Measurements from ENCODE around the gene TMEM247. TPM values are rescaled to one million over a fixed set of nuclear protein-coding genes. Genes with fewer than 3 reads are reported as not detected.

TMEM247 gene
- total RNA-seq, 1 experiment from 2014 or later: not detected

GRCh38 chr2:46447649-46448048 is 31.7 kb upstream of the TMEM247 start:
- intact Hi-C loops (cut with micrococcal nuclease): no loop called here
- ATAC-seq (no peak), DNase-seq (no peak)
- no peak overlapping the region for H2AFZ ChIP-seq (ENCODE audit: low read length)
- no peak overlapping the region for H3K4me2 ChIP-seq (ENCODE audit: low read length)
- no peaks in the 10 kb centered on the region for H3K4me1 ChIP-seq (ENCODE audit: insufficient read depth, low read length)
- ChIA-PET CTCF (no interaction called here), POLR2A (ENCODE audit: unreplicated experiment) (no interaction called here)
- no TSS peak for BruUV-seq (replicated peaks)
- H3K9me3 ChIP-seq (ENCODE audit: low read length): no peaks in the 10 kb centered on the region
- H4K20me1 ChIP-seq (ENCODE audit: low read length): no peaks in the 10 kb centered on the region
- no peaks in the 10 kb centered on the region for H3K36me3 ChIP-seq (ENCODE audit: low read depth, low read length)
- no peak overlapping the region for H3K4me3 ChIP-seq (ENCODE audit: low read length)
- no peaks in the 10 kb centered on the region for H3K9me2 ChIP-seq (replicated peaks; ENCODE audit: low read length)
- H3K79me2 ChIP-seq (ENCODE audit: low read length): no peaks in the 10 kb centered on the region
- TF ChIP-seq CTCF (conservative IDR thresholded peaks at IDR 0.05; ENCODE audit: low read depth, low read length) (no peak), EZH2phosphoT487 (IDR thresholded peaks at IDR 0.05; ENCODE audit: borderline replicate concordance, low read length) (no peak), EZH2 (IDR thresholded peaks at IDR 0.05; ENCODE audit: low read length, unreplicated experiment) (no peak)
- no peaks in the 10 kb centered on the region for H3F3A ChIP-seq (ENCODE audit: low read length, unreplicated experiment)
- no peak overlapping the region for H3K9ac ChIP-seq (ENCODE audit: low read length)
- H3K27me3 ChIP-seq (ENCODE audit: low read length): no peaks in the 10 kb centered on the region
- no peak overlapping the region for H3K27ac ChIP-seq (ENCODE audit: low read length)

GRCh38 chr2:46448111-46448510 is 31.3 kb upstream of the TMEM247 start:
- no peaks in the 10 kb centered on the region for H3F3A ChIP-seq (ENCODE audit: low read length, unreplicated experiment)
- H3K4me2 ChIP-seq (ENCODE audit: low read length): no peak overlapping the region
- H3K9me3 ChIP-seq (ENCODE audit: low read length): no peaks in the 10 kb centered on the region
- no peak overlapping the region for H3K9ac ChIP-seq (ENCODE audit: low read length)
- no TSS peak for BruUV-seq (replicated peaks)
- DNase-seq (no peak), ATAC-seq (no peak)
- no peaks in the 10 kb centered on the region for H3K27me3 ChIP-seq (ENCODE audit: low read length)
- ChIA-PET CTCF (no interaction called here), POLR2A (ENCODE audit: unreplicated experiment) (no interaction called here)
- H2AFZ ChIP-seq (ENCODE audit: low read length): no peak overlapping the region
- H4K20me1 ChIP-seq (ENCODE audit: low read length): no peaks in the 10 kb centered on the region
- H3K4me1 ChIP-seq (ENCODE audit: insufficient read depth, low read length): no peaks in the 10 kb centered on the region
- TF ChIP-seq EZH2phosphoT487 (IDR thresholded peaks at IDR 0.05; ENCODE audit: borderline replicate concordance, low read length) (no peak), EZH2 (IDR thresholded peaks at IDR 0.05; ENCODE audit: low read length, unreplicated experiment) (no peak), CTCF (conservative IDR thresholded peaks at IDR 0.05; ENCODE audit: low read depth, low read length) (no peak)
- H3K36me3 ChIP-seq (ENCODE audit: low read depth, low read length): no peaks in the 10 kb centered on the region
- no peak overlapping the region for H3K4me3 ChIP-seq (ENCODE audit: low read length)
- intact Hi-C loops (cut with micrococcal nuclease): no loop called here
- no peaks in the 10 kb centered on the region for H3K79me2 ChIP-seq (ENCODE audit: low read length)
- no peaks in the 10 kb centered on the region for H3K9me2 ChIP-seq (replicated peaks; ENCODE audit: low read length)
- no peak overlapping the region for H3K27ac ChIP-seq (ENCODE audit: low read length)

- TF ChIP-seq EZH2phosphoT487 (IDR thresholded peaks at IDR 0.05; ENCODE audit: borderline replicate concordance, low read length) (no peak), EZH2 (IDR thresholded peaks at IDR 0.05; ENCODE audit: low read length, unreplicated experiment) (no peak), CTCF (conservative IDR thresholded peaks at IDR 0.05; ENCODE audit: low read depth, low read length) (no peak)
- Histone ChIP-seq H3K9me2 (replicated peaks; ENCODE audit: low read length) (no peaks in the 10 kb centered on the region), H3K27ac (ENCODE audit: low read length) (no peak overlapping the region), H4K20me1 (ENCODE audit: low read length) (no peaks in the 10 kb centered on the region), H3F3A (ENCODE audit: low read length, unreplicated experiment) (no peaks in the 10 kb centered on the region), H3K79me2 (ENCODE audit: low read length) (no peaks in the 10 kb centered on the region), H2AFZ (ENCODE audit: low read length) (no peak overlapping the region), H3K36me3 (ENCODE audit: low read depth, low read length) (no peaks in the 10 kb centered on the region), H3K9me3 (ENCODE audit: low read length) (no peaks in the 10 kb centered on the region), H3K27me3 (ENCODE audit: low read length) (no peaks in the 10 kb centered on the region), H3K4me2 (ENCODE audit: low read length) (no peak overlapping the region), H3K4me1 (ENCODE audit: insufficient read depth, low read length) (no peaks in the 10 kb centered on the region), H3K9ac (ENCODE audit: low read length) (no peak overlapping the region), H3K4me3 (ENCODE audit: low read length) (no peak overlapping the region)
- BruUV-seq (replicated peaks): no TSS peak
- ChIA-PET CTCF (no interaction called here), POLR2A (ENCODE audit: unreplicated experiment) (no interaction called here)
- peak; percentile 12 for DNase-seq
- intact Hi-C loops (cut with micrococcal nuclease): no loop called here
- ATAC-seq: no peak
Measured at GRCh38 chr2:46448641-46449040, 30.7 kb upstream of the TMEM247 start.

Measured in PC-3 (cell line).